Measurements from ENCODE around the gene MACROD2.
"Not testable (repeated sequence)": the region's sequence is repeated elsewhere in the genome, so short reads cannot be mapped to it uniquely, and the experiment has no call there.

Gene MACROD2

DNA sequence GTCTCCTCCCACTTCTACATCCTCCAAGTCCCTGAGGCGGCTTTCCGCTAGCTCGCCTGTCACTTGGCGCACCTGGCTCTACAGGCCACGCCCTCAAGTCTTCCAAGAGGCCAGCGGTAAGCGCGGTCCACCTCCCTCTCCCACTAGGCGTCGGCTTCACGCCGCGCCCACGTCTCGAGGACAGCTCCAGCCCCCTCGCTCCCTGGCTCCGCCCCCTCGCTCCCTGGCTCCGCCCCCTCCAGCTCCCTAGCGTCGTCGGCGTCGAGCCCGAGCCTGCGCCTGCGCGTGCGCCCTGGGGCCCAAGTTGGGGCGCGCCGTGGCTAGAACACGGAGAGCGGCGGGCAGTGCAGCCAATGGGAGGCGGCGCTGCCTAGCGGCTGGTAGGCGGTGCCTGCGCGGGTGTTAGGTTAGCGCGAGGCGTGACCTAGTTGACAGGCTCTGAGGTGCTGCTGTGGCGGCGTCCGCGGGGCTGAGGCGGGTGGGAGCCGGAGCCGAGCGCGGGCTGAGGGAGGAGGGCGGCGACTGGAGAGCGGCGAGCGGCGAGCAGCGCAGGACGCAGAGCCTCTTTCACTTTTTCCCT is at the start of gene MACROD2:
Gene MACROD2, plus strand, starts transcription at position 431 of the 580 bp plus-strand sequence.
- DNase-seq = peak; percentile 0 to 30

DNA sequence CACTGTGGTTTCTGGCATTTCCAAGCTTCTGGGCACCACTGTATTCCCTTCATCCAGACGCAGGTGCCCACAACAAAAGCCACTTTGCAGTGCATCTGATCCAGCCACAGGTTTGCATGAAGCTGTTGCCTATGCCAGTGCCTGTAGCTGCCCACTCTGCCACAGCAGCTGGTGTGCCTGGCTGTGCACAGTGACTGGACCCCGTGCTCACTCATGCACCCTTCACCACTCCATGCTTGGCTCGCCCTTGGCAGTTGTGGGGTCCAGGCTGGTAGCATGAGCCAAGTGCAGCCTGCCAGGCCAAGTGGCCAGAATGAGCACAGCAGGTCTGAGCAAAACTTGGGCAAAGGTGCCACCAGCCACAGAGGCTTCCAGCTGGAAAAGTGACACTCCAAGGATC is 47.6 kb upstream of the MACROD2 start:
- DNase-seq = no peak

DNA sequence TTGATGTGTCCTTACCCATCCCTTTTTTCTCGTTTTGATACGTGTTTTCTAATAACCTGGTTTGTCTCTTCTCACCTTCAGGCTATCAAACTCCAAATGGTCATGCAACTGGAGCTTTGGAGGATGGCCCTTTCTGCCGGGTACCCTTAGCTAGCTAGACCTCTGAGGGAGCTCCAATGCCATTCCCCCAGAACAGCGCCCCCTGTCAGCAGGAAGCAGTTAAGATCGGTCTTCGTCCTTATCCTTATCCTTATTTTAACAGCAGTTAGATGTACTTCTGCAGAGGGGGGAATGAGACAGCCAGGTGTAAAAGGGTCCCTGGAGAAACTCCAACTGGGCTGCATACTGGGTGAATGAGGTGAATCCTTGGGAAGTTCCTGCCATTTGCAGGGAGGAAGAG is 42.1 kb upstream of the MACROD2 start:
- DNase-seq = no peak

DNA sequence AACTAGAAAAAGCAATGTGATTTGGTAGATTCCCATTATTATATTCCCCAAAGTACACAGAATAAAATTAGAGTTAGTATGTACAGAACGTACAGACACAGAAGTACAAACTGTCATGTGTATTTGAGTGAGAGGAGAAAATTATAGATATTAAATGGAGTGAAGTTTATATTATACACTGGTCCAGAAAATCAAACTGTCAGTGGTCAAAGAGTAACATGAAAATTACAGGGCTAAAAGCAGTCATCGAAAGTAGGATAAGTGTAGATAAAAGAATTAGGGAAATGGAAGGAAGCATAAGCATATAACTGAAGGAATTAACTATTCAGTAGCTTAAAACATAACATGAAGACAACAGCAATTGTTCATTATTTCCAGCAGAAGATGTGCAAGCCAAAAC is 35.2 kb upstream of the MACROD2 start:
- no peak for DNase-seq

DNA sequence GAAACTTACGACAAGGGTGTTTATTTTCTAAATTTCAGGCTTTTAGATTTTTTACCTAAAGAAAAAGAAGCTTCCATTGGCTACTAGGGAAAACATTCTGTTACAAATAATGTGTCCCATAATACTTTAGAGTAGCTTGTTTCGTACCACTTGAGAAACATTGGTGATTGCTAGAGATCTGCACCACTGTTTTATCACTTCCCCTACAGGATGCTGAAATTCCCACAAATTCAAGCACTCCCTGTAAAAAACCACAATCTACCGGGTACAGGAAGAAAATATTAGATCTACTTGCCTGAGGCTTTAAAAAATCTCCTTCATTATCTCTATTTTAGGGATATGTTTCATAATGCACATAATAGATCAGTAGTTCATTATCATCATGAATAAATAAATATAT is 34.8 kb upstream of the MACROD2 start:
- DNase-seq = no peak

DNA sequence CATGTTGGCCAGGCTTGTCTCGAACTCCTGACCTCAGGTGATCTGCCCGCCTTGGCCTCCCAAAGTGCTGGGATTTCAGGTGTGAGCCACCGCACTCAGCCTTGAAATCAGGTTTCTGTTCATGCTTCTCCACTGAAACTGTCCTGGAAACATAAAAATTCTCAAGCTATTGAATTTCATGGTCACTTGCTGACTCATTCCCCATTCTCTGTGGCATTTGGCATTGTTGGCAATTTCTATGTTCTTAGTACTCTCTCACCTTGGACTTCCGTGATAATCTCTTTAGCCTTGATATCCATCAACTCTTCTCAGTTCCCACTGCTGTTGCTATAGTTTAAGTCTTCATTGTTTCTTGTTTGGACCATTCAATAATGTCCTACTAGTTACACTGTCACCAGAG is 11.1 kb upstream of the MACROD2 start:
- DNase-seq = no peak

DNA sequence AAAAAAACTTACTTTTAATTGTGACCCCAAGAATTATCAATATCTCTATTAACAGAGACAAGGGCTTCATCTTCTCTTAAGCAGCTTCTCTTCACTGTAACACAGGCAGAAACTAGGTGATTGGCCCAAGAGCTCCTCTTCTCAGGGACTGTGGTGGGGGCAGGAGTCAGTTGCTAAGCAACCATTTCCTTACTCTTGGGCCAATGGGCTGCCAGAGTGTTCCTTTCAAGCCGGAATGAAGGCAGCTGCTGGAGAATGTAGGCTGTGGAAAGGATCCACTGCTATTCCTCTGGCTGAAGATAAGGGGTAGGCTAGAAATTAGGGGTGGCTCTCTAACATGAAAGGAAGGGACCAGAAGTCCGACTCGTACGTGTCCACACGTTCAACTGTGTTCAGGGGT is 4.9 kb upstream of the MACROD2 start, which contains the start of gene SEL1L2:
Gene SEL1L2, minus strand, starts transcription at position 150 of the 400 bp plus-strand sequence. Its CDS starts 80 bp downstream, at position 70.
- no peak for DNase-seq

DNA sequence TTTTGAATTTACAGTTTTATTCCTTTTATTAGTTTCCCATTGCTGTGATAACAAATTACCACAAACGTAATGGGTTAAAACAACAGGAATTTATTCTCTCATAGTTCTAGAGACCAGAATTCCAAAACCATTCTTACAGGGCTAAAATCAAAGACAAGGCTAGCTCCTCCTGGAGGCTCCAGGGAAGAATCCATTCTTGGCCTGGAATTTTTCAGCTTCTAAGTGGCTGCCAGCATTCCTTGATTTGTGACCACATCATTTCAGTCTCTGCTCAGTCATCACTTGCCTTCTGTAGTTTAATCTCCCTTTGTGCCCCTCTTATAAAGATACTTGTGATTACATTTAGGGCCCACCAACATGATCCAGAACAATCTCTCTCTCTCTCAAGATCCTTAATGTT is 4.0 kb upstream of the MACROD2 start:
- DNase-seq = no peak

DNA sequence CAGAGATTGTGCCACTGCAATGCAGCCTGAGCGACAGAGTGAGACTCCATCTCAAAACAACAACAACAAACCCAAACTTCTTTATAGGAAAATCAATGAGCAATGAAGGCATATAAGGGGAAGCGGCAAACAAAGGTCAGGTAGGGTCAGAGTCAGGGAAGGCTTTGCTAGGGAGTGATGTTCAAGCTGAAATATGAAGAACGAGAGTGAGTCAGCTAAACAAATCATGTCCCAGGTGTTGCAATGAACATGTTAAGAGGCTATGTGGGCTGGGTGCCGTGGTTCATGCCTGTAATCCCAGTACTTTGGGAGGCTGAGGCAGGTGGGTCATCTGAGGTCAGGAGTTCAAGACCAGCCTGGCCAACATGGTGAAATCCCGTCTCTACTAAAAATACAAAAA is 3.4 kb upstream of the MACROD2 start:
- DNase-seq = not testable (repeated sequence)

DNA sequence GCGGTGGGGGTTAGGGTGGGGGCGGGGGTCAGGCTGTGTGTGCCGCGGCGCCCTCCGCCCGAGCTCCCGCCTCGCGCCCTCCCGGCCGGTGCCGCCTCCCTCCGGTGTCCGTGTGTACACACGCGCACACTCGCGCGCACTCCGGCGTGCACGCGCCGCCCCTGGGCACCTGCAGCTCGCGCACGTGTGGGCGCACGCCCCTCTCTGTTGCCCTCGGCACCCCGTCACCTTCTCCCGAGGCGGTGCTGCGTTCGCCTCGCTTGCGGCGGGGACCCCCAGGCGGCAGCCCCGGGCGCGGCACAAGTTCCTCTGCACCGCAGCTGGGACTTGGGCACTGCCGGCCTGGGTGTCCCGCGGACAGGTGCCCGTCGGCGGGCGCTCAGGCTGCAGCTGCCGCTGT is 525 bp downstream of the MACROD2 start:
- peak in 1 of 2 donors; percentile 0 for DNase-seq

DNA sequence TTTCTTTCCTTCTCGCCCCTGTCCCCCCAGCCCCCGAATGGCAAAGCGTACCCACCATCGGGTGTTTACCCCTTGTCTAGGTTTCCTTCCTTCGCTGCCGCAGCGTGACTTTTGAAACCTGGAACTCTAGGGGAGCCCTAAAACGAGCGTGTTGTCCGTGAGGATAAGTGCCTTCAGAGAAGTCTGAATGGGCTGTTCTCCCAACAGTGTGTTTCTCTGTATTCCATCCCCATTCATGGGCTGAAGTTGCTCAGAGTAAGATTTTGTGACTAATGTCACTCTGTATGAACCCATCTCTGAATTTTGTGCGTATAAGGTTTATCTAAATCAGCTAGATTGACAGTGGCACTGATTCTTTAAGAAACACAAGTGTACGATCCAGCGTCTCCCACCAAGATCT is 949 bp downstream of the MACROD2 start:
- DNase-seq = no peak

DNA sequence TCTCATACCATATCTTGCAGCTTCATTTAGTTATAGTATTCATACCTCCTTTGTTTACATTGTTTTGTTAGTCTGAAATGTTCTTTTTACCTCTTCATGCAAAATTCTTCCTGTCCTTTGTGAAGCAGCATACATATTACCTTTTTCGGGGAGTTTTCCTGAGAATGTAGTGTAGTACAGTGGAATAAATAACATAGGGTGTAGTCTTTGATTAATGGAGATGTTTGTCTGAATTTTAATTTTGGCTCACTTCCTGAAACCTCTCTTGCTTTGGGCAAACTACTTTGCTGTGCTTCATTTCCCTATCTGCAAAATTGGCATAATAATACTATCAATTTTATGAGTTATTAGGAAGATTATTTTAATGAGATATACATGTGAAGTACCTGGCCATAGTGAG is 5.6 kb downstream of the MACROD2 start:
- no peak for DNase-seq

DNA sequence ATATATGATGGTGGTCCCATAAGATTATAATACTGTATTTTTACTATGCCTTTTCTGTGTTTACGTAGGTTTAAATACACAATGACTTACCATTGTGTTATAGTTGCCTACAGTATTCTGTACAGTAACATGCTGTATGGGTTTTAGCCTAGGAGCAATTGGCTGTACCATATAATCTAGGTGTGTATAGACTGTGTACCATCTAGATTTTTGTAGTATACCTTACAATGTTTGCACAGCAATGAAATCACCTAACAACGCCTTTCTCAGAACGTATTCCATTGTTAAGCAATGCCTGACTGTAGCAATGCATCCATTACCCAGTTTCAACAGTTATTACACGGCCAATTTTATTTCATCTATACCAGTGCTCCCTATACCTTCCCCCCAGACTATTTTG is 10.7 kb downstream of the MACROD2 start:
- no peak for DNase-seq

DNA sequence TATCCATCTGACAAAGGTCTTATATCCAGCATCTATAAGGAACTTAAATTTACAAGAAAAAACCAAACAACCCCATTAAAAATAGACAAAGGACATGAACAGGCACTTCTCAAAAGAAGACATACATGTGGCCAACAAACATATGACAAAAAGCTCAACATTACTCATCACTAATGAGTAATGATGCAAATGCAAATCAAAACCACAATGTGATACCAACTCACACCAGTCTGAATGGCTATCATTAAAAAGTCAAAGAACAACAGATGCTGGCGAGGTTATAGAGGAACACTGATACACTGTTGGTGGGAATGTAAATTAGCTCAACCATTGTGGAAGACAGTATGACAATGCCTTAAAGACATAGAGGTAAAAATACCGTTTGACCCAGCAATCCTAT is 13.9 kb downstream of the MACROD2 start:
- DNase-seq = no peak

DNA sequence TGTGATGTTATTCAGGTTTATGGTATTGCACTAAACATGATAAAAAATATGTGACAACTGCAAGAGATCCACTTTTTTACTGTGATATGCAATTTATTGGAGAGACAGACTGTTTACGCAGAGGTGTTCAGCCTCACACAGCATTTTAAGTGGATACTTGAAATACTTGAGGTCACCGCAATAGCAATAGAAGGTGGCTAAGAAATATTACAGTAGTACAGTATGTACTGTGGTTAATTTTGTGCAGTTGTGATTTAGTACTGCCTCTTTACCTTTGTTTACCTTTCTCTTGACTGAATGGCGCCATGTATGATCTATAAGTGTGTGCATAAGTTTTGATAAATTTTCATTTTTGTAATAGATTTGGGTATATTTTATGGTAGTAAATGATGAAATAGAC is 17.4 kb downstream of the MACROD2 start:
- no peak for DNase-seq

DNA sequence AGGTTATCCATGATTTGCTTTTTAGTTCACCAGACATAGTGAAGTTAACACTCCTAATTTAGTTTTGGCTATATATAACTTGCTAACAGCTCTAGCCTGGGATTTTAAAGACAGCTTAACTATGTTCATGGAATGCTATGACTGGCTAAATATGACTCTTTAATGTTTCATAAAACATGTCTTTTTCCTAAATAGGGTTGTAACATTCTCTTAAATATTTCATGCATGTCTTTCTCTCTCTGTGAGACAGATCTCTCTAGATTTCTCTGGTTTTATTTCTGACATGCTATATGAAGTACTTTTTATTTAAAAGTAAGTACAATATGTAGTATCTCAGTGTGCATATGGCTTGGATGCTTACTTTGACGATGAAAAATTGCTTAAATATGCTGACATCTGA is 35.7 kb downstream of the MACROD2 start:
- no peak for DNase-seq

DNA sequence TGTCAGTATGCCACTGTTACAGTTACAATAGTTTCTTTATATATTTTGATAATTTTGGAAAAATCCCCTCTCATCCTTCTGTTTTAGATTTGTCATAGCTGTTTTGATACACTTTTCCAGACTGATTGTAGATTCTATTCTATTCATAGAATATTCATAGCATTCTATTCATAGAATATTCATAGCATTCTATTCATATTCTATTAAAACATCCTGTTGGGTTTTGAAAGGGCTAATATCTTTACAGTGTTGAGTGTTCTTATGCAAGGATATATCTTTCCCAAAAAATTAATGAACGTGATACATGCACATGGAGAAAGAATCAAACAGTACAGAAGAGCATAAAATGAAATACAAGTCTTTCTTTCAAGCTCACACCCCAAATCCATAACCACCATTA is 38.0 kb downstream of the MACROD2 start:
- DNase-seq = no peak

DNA sequence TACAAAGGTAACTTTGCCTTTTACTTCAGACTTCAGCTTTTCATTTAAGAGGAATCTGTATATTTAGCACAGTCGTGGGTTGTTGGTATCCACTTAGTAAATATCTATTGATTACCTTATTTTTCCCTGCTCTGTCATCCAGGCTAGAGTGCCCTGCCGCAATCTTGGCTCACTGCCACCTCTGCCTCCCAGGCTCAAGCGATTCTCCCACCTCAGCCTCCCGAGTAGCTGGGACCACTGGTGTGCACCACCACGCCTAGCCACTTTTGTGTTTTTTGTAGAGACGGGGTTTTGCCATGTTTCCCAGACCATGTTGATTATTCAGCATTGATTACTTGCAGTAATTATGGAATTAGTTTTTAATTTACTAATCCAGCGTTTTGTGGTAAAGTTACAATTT is 41.3 kb downstream of the MACROD2 start:
- DNase-seq = no peak

DNA sequence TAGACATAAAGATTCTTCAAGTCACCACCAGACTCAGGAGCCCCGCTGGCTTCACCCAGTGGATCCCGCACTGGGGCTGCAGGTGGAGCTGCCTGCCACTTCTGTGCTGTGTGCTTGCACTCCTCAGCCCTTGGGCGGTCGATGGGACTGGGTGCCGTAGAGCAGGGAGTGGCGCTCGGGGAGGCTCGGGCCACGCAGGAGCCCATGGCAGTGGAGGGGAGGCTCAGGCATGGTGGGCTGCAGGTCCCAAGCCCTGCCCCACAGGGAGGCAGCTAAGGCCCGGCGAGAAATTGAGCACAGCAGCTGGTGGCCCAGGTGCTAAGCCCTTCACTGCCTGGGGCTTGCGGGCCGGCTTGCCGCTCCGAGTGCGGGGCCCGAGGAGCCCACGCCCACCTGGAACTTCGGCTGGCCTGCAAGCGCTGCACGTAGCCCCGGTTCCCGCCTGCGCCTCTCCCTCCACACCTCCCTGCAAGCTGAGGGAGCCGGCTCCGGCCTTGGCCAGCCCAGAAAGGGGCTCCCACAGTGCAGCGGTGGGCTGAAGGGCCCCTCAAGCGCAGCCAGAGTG is 49.5 kb downstream of the MACROD2 start:
- DNase-seq = not testable (repeated sequence)

DNA sequence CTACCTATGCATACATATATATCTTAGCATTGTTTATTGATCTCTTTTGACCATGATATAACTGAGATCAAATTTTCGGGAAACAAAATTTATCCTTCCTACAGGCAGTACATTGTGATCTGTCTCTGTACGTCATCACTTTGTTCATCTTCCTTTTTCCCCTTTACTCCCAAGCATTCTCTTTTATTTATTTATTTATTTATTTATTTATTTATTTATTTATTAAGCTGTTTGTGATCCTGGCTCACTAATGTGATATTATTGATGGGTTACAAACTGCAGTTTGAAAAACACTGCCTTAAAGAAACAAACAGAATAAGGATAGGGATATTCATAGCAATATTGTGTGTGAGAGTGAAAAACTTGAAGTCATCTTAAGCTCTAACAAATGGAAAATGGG is 51.2 kb downstream of the MACROD2 start:
- DNase-seq = no peak

DNA sequence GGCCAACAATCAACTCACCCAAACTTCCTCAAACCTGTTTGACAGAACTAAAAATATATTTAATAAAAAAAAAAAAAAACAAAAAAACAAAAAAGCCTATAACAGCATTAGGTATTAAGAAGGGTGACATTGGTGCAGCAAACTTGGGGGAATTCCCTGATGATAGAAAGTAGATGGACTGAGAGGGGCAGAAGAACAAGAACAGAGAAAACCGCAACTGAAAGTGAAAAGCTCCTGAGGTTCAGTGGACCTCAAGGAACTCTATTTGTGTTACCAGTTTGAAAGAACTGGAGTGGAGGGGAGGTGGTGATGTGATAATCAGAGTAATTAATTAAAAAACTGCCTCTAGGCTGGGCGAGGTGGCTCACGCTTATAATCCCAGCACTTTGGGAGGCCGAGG is 53.8 kb downstream of the MACROD2 start:
- DNase-seq = no peak

DNA sequence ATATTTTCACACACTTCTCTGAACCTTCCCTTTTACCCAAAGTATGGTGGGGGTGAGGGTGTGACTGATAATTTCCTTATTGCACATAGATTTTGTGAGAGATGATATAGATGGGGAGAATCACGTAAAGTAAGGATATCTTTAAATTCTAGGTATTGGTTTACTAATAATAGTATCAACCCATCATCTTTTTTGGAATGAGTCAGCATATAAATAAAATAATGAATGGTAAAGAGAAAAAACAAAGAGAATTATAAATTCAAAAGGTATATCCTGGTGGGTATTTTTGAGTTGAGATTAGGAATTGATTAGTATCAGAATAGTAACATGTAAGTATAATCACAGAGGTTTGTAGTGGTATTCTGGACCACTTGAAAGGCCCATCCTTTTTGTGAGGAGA is 56.1 kb downstream of the MACROD2 start:
- DNase-seq = no peak

DNA sequence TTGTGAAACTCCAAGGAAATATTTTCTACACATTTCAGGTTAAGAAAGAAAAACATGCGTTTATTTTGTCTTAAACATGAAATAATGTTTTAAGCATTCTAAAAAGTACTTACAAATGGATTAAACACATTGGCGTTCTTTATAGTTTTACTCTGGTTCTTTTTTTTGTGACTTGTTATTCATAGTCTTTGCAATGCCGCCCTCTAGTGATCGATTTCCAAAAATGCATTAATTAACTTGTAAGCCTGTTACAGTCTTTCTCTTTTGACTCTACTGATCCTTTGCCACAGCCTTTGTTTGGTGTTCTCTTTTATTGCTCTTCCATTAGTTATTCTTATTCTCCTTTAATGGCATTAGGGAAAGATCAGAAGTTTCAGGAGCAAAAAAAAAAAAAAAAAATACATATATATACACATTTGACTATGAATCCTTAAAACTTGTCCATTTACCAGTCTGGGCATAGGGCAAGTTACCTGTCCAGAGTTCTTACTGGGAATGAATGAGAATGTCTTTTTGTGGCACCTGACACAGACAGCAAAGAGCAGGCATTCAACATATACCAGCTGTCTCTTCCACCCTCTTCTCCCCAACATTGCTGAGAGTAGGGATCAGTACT is 59.9 kb downstream of the MACROD2 start:
- peak in 1 of 2 donors; percentile 2 for DNase-seq

DNA sequence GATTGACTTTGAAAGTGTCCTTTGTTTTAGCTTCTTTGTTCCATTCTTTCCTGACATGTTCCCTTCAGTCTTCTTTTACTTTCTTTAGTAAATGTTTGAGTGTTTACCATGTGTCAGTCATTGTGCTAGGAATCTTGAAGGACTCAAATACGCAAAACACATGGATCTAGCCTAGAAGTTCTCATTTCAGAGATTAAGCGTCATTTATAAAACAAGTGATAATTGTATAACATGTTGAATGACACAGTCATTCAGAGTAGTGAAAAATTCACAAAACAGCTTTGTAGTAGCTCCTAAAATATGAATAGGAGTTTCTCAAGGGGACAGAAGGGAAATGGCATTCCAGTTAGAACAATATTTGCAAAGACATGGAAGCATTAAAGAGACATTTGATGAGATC is 66.9 kb downstream of the MACROD2 start:
- no peak for DNase-seq

DNA sequence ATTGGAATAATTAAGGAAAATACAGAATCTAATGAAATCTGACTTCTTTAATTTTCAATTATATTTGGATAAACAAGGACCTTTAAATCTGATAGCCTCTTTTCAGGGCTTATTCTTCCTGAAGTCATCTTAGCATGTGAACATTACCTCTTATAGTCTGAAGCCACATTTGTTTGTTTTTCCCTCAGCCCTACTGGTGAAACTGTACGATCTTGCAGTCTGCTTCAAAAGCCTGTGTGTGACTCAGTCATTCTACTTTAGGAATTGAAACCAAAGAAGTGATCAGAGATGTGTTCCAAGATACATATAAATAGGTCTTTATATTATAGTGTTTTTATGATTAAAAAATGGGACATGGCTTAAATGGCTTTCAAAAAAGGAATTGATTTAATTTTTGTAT is 67.5 kb downstream of the MACROD2 start:
- DNase-seq = no peak
